Retina (tissue), 1 donor: Measurements from ENCODE around the gene SYNC.

Source experiments
- DNase-seq: peaks from one replicate; pipeline ENCODE4 v3.0.0-alpha.2; 2016

The SYNC gene

GRCh38 chr1:32702599-32703478 is at the start of gene SYNC:
Gene SYNC, minus strand, starts transcription at chr1:32702770. Its CDS starts 110 bp downstream, at chr1:32702660.
- DNase-seq: peak; percentile 42

GRCh38 chr1:32749771-32750170 is 47.2 kb upstream of the SYNC start:
- DNase-seq: no peak

GRCh38 chr1:32749332-32749731 is 46.8 kb upstream of the SYNC start:
- DNase-seq: no peak

- no peak for DNase-seq
Observed at GRCh38 chr1:32748926-32749325, 46.4 kb upstream of the SYNC start.

- no peak for DNase-seq
Observed at GRCh38 chr1:32748348-32748747, 45.8 kb upstream of the SYNC start.

- no peak for DNase-seq
Observed at GRCh38 chr1:32746130-32746529, 43.6 kb upstream of the SYNC start.

- DNase-seq: no peak
Observed at GRCh38 chr1:32744071-32744425, 41.5 kb upstream of the SYNC start.

- no peak for DNase-seq
Observed at GRCh38 chr1:32743380-32744070, 41.0 kb upstream of the SYNC start.

GRCh38 chr1:32742956-32743355 is 40.4 kb upstream of the SYNC start:
- no peak for DNase-seq

- DNase-seq: peak; percentile 51
Observed at GRCh38 chr1:32742199-32742947, 39.8 kb upstream of the SYNC start.

- DNase-seq: no peak
Observed at GRCh38 chr1:32741413-32742198, 39.0 kb upstream of the SYNC start.

GRCh38 chr1:32741059-32741412 is 38.5 kb upstream of the SYNC start:
- no peak for DNase-seq

GRCh38 chr1:32736812-32737791 is 34.5 kb upstream of the SYNC start:
- DNase-seq: no peak

GRCh38 chr1:32733582-32734321 is 31.2 kb upstream of the SYNC start:
- peak; percentile 69 for DNase-seq

- DNase-seq: no peak
Observed at GRCh38 chr1:32729254-32730046, 26.9 kb upstream of the SYNC start.

- DNase-seq: no peak
Observed at GRCh38 chr1:32728413-32729077, 26.0 kb upstream of the SYNC start.

GRCh38 chr1:32727876-32728275 is 25.3 kb upstream of the SYNC start:
- DNase-seq: no peak

- DNase-seq: no peak
Observed at GRCh38 chr1:32725615-32725982, 23.0 kb upstream of the SYNC start.
